ENCODE data around the gene OR2AE1. TPM values are rescaled to one million over a fixed set of nuclear protein-coding genes. Genes with fewer than 3 reads are reported as not detected.

OR2AE1 gene
- total and polyA plus RNA-seq, 9 of the 15 experiments (the other 6 are each of a cell fraction or from before 2014, with no cell fraction given) = 0.27 TPM; not detected in 8

- TF ChIP-seq PCBP2 (IDR thresholded peaks at IDR 0.05; ENCODE audit: low read depth, low read length, poor library complexity, severe bottlenecking) (no peak), PBX2 (CRISPR knock-in tag; IDR thresholded peaks at IDR 0.05; ENCODE audit: low read depth) (no peak), PBX2 (tag; conservative IDR thresholded peaks at IDR 0.05; ENCODE audit: low read depth) (peak; percentile 72), TGIF2 (CRISPR knock-in tag; IDR thresholded peaks at IDR 0.05) (no peak), MLX (CRISPR knock-in tag; conservative IDR thresholded peaks at IDR 0.05) (no peak), JUN (IDR thresholded peaks at IDR 0.05; ENCODE audit: borderline replicate concordance, low read depth, low read length) (no peak), JUN (CRISPR knock-in tag; IDR thresholded peaks at IDR 0.05; ENCODE audit: borderline replicate concordance) (no peak), MTA3 (IDR thresholded peaks at IDR 0.05; ENCODE audit: borderline replicate concordance) (peak; percentile 34; the same call in 1 of the 2 replicates), ZNF436 (CRISPR knock-in tag; IDR thresholded peaks at IDR 0.05) (no peak), FOSL1 (tag; conservative IDR thresholded peaks at IDR 0.05) (peak; percentile 49; the same call in 1 of the 2 replicates), PATZ1 (CRISPR knock-in tag; IDR thresholded peaks at IDR 0.05; ENCODE audit: borderline replicate concordance) (no peak), BHLHE40 (IDR thresholded peaks at IDR 0.05; ENCODE audit: low read length) (no peak), HDAC3 (IDR thresholded peaks at IDR 0.05; ENCODE audit: borderline replicate concordance, partially characterized antibody) (no peak)
- TF ChIP-seq, protein P1, sequence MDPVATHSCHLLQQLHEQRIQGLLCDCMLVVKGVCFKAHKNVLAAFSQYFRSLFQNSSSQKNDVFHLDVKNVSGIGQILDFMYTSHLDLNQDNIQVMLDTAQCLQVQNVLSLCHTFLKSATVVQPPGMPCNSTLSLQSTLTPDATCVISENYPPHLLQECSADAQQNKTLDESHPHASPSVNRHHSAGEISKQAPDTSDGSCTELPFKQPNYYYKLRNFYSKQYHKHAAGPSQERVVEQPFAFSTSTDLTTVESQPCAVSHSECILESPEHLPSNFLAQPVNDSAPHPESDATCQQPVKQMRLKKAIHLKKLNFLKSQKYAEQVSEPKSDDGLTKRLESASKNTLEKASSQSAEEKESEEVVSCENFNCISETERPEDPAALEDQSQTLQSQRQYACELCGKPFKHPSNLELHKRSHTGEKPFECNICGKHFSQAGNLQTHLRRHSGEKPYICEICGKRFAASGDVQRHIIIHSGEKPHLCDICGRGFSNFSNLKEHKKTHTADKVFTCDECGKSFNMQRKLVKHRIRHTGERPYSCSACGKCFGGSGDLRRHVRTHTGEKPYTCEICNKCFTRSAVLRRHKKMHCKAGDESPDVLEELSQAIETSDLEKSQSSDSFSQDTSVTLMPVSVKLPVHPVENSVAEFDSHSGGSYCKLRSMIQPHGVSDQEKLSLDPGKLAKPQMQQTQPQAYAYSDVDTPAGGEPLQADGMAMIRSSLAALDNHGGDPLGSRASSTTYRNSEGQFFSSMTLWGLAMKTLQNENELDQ (CRISPR knock-in tag; IDR thresholded peaks at IDR 0.05; ENCODE audit: borderline replicate concordance) = no peak
- TF ChIP-seq, protein P2, sequence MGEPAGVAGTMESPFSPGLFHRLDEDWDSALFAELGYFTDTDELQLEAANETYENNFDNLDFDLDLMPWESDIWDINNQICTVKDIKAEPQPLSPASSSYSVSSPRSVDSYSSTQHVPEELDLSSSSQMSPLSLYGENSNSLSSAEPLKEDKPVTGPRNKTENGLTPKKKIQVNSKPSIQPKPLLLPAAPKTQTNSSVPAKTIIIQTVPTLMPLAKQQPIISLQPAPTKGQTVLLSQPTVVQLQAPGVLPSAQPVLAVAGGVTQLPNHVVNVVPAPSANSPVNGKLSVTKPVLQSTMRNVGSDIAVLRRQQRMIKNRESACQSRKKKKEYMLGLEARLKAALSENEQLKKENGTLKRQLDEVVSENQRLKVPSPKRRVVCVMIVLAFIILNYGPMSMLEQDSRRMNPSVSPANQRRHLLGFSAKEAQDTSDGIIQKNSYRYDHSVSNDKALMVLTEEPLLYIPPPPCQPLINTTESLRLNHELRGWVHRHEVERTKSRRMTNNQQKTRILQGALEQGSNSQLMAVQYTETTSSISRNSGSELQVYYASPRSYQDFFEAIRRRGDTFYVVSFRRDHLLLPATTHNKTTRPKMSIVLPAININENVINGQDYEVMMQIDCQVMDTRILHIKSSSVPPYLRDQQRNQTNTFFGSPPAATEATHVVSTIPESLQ (CRISPR knock-in tag; IDR thresholded peaks at IDR 0.05) = no peak
- TF ChIP-seq, protein P3, sequence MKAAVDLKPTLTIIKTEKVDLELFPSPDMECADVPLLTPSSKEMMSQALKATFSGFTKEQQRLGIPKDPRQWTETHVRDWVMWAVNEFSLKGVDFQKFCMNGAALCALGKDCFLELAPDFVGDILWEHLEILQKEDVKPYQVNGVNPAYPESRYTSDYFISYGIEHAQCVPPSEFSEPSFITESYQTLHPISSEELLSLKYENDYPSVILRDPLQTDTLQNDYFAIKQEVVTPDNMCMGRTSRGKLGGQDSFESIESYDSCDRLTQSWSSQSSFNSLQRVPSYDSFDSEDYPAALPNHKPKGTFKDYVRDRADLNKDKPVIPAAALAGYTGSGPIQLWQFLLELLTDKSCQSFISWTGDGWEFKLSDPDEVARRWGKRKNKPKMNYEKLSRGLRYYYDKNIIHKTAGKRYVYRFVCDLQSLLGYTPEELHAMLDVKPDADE (conservative IDR thresholded peaks at IDR 0.05; ENCODE audit: control insufficient read depth, low read depth, low read length) = no peak
These were observed 45.2 kb downstream of the OR2AE1 start (continued) for GRCh38 chr7:99831595-99831994.

Measured in K562 (cell line).